Measurements from ENCODE around the gene PLIN4.

The PLIN4 gene

DNA sequence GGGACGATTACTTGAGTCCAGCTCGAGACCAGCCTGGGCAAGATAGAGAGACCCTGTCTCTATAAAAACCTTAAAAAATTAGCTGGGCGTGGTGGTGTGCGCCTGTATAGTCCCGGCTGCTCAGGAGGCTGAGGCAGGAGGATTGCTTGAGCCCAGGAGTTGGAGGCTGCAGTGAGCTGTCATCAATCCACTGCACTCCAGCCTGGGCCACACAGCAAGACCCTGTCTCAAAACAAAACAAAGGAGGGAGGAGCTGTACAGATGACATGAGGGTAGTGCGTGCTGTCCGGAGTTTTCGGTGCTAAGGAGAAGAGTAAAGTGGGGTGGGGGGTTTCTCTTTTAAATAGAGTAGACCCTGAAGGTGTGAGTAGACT, 23.6 kb downstream of the PLIN4 start:
- DNase-seq: no peak

DNA sequence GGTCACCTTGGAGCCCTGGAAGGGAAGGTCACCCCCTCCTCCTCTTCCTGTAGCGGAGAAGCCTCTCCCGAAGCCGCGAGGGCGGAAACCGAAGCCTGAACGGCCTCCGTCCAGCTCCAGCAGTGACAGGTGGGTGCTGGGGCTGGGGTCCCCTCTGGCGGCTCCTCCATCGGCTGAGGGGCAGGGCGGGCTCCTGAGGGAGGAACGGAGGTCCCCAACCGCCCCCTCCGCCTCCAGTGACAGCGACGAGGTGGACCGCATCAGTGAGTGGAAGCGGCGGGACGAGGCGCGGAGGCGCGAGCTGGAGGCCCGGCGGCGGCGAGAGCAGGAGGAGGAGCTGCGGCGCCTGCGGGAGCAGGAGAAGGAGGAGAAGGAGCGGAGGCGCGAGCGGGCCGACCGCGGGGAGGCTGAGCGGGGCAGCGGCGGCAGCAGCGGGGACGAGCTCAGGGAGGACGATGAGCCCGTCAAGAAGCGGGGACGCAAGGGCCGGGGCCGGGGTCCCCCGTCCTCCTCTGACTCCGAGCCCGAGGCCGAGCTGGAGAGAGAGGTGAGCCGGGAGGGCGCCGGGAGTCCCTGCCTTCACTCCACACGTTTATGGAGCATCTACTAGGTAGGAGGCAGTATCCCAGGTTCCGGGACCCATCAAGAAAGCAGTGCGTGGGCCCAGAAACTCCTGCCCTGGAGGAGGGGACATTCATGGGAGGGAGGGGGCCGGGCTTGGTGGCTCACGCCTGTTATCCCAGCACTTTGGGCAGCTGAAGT, 24.2 kb downstream of the PLIN4 start:
- DNase-seq: no peak

DNA sequence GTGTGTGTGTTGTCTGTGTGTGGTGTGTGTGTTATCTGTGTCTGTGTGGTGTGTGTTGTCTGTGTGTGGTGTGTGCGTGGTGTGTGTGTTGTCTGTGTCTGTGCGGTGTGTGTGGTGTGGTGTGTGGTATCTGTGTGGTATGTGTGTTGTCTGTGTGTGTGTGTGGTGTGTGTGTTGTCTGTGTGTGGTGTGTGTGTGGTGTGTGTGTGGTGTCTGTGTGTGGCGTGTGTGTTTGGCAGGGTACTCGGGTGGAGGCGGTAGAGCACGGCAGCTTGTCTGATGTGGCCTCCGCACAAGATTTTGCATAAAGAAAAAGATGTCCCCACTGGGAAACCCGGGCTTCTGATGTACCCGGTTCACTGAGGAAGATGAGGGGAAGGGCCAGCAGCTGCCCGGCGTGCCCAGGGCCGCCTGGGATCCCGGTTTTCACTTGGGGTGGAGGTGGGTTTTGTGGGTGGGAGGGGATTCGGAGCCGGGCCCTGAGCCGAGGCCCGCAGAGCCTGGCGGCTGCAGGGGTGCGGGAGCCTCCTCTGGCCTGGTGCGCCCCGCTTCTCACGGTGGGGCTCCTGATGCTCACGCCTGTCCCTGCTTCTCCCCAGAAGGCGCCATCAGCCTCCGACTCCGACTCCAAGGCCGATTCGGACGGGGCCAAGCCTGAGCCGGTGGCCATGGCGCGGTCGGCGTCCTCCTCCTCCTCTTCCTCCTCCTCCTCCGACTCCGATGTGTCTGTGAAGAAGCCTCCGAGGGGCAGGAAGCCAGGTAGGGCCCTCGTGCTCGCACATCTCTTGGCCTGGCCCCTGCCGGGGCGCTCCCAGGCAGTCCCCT, 25.0 kb downstream of the PLIN4 start:
- peak in 13 of 58 donors; percentile 7 to 46 (median 17) for DNase-seq

DNA sequence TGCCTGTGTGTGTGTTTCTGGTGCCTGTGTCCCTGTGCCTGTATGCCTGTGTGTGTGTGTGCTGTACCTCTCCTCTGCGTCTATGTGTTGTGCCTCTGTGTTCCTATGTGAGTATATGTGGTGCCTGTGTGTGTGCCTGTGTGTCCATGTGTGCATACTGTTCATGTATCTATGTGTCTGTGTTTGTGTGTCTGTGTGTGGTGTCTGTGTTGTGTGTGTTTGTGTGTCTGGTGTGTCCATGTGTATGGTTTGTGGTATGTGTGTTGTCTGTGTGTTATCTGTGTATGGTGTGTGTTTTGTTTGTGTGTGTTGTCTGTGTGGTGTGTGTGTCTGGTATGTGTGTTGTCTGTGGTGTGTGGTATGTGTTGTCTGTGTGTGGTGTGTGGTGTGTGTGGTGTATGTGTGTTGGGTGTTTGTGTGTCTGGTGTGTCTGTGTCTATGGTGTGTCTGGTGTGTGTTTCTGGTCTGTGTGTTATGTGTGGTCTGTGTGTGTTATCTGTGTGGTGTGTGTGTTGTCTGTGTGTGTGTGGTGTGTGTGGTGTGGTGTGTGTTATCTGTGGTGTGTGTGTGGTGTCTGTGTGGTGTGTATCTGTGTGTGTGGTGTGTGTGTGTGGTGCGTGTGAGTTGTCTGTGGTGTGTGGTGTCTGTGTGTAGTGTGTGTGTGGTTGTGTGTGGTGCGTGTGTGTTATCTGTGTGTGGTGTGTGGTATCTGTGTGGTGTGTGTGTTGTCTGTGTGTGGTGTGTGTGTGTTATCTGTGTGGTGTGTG, 25.8 kb downstream of the PLIN4 start:
- DNase-seq: no peak

DNA sequence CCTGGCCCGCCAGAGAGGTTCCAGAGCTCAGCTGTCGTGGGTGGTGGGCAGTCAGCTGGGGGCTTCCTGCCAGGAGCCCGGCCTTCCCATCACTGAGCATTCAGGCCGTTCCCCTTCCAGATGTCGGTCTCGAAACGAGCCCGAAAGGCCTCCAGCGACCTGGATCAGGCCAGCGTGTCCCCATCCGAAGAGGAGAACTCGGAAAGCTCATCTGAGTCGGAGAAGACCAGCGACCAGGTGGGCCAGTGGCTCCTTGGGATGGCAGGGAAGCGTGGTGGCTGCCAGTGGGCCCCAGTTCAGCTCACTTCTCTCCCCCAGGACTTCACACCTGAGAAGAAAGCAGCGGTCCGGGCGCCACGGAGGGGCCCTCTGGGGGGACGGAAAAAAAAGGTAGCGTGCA, 26.8 kb downstream of the PLIN4 start:
- no peak for DNase-seq

DNA sequence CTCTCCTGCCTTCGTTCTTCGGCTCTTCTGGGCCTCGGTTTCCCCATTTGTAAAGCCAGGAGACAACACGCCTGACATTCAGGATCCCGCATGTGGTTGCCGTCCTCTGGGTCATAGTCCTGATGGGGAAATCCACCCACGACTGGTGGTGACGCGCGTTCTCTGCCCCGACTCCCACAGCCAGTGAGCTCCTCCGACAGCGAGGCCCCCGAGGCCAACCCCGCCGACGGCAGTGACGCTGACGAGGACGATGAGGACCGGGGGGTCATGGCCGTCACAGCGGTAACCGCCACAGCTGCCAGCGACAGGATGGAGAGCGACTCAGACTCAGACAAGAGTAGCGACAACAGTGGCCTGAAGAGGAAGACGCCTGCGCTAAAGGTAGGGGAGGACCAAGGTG, 29.8 kb downstream of the PLIN4 start:
- no peak for DNase-seq

DNA sequence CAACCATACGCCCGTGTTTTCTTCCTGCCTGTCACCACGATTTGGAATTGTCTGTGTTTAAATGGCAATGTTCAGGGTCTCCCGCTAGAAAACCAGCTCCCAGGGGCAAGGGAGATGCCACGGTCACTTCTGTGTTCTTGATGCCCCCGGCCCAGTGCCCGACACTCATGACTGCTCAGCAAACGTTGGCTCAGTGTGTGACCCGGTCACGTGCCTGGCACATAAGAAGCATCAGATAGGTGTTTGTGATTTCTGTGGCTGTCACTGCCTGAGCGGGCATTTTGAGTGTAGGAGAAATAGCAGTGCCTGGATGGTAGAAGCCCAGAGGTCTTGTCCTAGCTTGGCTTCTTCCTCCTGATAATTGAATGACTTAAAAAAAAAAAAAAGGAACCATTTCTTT, 30.7 kb downstream of the PLIN4 start:
- DNase-seq: no peak

DNA sequence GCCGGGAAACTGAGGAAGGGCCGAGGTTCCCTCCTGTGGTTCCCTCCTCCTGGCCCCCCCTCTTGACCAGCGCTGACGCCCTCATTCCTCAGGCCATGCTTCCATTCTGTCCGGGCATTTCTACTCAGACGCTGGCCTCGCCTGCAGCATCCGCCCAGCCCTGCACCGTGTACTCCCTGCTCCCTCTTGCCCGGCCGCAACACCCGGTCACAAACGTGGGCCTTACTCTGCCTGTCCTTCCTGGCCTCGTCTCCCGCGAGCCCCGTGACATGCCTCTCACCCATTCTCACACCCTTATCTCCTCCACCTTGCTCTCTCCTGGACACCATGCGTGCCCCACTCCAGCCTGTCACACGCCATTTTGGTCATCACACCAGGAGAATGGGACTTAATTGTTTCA, 34.9 kb downstream of the PLIN4 start:
- no peak for DNase-seq

DNA sequence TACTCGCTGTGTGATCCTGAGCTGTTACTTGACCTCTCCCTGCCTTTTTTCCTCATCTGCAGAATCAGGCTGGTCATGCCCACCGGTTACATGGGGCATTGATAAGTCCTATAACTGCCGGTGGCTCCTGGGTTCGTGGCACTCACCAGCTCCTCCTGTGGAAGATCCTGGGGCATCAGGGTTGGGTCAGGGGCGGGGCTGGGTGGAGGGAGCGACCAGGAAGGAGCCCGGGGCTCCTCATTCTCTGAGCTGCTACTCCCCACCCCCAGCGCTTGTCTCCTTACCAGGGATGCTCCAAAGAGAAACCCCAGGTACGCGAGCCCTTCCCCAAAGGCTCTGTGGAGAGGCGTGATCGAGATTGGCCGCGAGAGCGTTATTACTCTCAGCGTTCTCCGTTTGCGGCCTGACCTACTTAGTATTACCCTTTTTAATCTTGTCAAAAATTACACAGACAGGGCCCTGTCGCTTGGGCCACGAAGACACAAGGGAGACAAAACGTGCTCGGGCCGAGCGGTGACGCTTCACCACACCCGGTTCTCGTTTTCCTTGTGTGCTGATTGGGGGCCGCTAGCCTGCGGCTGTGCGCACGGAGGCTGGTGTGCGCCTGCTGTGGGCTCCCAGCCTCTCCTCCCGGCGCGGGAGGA, 35.4 kb downstream of the PLIN4 start:
- no peak for DNase-seq

DNA sequence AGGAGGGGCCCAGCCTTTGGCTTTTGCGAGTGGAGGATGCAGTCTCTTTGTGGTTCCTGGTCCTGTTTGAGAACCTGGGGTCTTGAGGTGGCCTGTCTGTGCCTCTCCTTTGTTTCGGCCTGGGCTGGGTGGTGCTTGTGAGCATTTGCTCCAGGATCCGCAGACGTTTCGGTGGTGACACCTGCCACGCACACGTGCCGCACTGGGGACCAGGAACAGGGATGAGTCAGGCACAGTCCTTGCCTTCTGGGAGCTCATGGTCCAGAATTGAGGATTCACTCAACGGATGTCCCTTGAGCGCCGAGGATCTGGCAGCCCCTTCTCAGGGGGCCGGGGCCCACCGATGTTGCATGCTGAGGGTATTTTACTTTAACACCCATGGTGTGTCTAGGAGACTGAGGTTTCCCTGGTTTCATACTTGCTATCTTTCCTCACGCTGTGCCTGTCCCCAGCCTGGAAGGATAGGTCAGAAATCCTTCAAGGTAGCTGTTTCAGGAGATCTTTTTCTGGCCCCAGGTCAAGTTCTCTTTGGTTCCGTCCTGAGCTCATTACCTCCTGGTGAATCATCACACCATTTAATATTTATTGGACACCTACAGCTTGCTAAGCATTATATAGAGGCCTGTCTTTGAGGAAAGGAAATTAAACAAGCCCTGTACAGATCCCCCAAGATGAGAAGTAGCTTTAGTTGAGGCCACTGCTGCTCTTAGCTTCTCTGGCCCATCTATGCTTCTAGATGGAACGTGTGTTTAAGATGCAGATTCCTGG, 41.1 kb downstream of the PLIN4 start:
- peak in 5 of 58 donors; percentile 3 to 48 (median 15) for DNase-seq

DNA sequence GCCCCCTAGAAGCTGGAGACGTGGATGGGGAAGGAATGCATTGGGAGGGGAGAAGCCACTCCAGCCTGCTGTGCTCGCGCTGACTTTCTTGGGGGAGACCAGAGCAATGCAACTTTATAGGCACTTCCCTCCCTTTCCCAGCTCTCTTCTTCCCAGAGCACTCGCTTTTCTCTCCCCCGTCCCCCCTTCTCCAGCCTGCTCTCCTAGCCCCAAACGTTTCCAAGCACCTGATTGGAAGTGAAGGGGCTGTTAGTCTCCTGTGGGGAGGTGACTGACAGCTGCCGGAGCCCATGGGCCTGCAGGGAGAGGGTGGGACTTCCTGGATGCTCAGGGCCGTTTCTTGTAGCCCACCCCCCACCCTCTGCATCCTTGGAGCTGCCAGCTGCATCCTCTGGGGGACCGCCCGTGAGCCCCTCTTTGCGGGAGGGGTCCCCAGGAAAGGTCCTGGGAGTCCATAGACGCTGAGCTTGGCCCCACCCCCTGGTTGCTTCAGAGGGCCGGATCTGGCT, 43.7 kb downstream of the PLIN4 start:
- DNase-seq: peak in 53 of 58 donors; percentile 9 to 82 (median 51)

DNA sequence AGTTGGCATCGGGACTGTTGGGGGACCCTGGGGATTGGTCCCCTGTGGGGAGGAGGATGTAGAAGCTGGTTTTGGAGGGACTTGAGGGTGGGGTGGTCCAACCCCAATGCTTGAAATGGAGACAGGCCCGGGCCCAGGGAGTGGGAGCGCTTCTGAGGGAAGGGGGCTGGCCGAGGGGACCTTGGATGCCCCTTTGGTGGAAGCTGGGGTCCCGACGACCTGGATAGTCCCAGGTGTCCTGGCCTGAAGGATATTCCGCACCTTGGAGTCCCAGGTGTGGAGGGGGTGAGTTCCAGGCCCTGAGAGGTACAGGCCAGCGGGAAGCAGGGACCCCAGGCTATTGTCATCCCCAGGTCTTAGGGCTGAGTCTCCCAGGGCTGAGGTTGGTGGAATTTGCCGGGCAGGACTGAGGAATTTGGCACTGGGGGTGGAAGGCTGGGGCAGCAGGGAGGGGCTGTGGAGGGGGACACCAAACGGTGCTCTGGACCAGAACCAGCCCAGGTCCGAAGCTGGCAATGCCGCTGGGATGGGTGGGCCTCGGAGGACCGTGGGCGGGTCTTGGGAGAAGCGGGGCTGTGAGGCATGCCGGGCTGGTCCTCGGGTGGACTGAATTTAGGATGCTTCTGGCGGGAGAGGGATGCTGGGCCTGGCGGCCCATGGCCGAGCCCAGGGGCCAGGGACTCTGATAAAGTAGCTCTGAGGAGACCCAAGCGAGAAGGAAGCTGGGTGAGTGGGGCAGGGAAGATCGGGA, 44.3 kb downstream of the PLIN4 start:
- DNase-seq: peak in 1 of 58 donors; percentile 22

DNA sequence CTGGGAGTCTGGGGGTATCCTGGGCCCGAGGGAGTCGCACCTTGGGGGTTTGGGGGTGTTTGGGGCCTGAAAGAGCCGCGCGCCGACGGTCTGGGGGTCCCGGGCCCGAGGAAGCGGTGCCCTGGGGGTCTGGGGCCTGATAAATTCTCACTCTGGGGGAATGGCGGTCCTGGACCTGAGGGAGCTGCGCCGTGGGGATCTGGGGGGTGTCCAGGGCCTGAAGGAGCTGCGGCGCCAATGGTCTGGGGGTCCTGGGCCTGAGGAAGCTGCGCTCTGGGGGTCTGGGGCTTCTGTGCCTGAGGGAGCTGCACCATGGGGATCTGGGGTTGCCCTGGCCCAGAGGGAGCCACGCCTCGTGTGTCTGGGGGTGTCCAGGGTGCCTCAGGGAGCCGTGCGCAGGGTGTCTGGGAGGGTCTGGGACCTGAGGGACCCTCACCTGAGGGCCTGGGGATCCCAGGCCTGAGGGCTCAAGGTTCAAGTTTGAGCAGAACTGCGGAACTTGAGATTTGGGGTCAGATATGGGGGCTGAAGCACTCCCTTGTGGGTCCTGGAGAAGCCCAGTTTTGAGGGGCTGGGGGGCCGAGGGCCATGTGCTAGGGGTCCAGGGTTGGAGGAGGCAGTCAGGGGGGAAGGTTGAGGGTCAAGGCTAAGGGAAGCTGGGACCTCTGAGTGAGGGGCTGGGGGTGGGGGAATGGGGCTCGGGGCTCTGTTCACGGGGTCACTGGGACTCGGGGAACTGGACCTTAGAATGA, 45.1 kb downstream of the PLIN4 start:
- DNase-seq: no peak

DNA sequence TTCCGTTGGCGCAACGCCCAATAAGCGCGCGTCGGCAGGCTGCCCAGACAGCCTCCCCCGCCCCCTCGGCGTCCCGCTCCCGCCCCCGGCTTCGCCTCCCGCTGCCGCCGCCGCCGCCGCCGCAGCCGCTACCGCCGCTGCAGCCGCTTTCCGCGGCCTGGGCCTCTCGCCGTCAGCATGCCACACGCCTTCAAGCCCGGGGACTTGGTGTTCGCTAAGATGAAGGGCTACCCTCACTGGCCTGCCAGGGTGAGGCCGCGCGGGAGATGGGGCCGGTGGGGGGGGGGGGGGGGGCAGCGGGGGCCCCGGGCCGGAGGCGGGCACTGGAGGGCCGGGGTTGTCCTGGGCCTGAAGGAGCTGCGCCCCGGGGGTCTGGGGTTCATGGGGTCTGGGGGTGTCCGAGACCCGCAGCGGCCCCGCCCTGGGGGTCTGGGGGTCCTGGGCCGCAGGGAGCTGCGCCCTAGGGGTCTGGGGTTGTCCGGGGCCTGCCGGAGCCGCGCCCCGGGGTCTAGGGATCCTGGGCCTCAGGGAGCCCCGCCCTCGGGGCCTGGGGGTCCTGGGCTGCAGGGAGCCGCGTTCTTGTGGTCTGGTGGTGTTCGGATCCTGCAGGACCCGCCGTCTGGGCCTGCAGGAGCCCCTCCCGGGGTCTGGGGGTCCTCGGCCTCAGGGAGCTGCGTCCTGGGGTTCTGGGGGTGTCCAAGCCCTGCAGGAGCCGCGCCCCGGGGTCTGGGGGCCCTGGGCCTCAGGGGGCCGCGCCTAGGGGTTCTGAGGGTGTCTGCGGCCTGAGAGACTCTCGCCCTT, 45.9 kb downstream of the PLIN4 start, which contains the start of gene HDGFL2:
Gene HDGFL2, plus strand, starts transcription at position 124 of the 801 bp plus-strand sequence. Its CDS starts 54 bp downstream, at position 178.
- DNase-seq: peak in 1 of 58 donors; percentile 92

DNA sequence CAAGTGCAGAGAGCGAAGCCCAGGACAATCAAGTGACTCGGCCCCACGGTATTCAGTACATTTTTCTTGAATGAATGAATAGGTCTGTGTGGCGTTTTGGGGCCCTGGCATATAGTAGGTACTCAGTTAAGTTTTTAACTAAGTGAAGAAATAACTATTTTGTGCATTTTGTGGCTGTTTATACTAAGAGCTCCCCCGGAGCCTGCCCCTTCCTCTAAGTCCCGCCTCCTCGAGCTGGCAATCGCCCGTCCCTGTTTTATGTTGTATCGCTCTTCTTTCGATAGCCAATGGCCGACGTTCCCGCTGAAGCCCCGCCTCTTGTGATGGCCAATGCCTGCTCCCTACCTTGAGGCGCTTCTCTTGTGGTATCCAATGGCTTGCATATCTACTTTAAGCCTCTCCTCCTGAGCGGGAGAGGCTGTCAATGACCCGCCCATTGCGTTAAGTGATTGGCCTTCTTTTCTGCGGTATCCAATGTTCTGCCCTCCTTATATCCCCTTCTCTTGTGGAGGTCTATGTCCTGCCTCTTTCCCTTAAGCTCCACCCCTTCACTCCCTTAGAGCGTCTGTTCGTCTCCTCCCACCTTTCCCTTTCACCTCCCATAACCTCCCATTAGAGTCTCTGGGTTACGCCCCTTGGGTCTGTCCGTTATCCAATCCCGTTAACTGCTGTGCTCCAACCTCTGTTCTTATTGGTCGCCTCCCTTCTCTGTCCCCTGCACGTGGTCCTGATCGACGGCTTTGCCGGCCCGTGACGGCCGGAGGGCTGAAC, 46.7 kb downstream of the PLIN4 start:
- DNase-seq: peak; percentile 84 to 100 (median 99)

DNA sequence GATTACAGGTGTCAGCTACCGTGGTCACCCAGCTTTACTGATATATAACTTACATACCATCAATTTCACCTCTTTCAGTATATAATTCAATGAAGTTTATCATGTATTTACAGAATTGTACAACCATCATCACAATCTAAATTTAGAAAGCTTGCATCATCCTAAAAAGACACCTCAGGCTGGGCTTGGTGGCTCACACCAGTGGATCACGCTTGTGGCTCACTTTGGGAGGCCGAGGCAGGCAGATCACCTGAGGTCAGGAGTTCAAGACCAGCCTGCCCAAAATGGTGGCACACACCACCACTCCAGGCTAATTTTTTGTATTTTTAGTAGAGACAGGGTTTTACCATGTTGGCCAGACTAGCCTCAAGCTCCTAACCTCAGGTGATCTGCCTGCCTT, 50.5 kb downstream of the PLIN4 start:
- DNase-seq: no peak
